Endothelial cell (in vitro differentiated cells): ENCODE measurements around the gene WAC. TPM values are rescaled to one million over a fixed set of nuclear protein-coding genes. Genes with fewer than 3 reads are reported as not detected.
"Not testable (repeated sequence)": the region's sequence is repeated elsewhere in the genome, so short reads cannot be mapped to it uniquely, and the experiment has no call there.

Source experiments
- DNase-seq: peaks from one replicate; pipeline ENCODE4 v3.0.0; 2021; ENCODE audit warnings: low spot score
- H3K27ac Mint-ChIP-seq: one replicate; pipeline ENCODE4 v1.8.0; 2021; ENCODE audit warnings: mixed read lengths, inconsistent platforms; ENCODE audit not compliant: unreplicated experiment
- H3K27me3 Mint-ChIP-seq: one replicate; pipeline ENCODE4 v1.8.0; 2021; ENCODE audit warnings: mild to moderate bottlenecking, moderate library complexity, mixed read lengths, inconsistent platforms; ENCODE audit not compliant: unreplicated experiment
- H3K36me3 Mint-ChIP-seq: one replicate; pipeline ENCODE4 v1.8.0; 2021; ENCODE audit warnings: mild to moderate bottlenecking, low read depth, mixed read lengths, inconsistent platforms; ENCODE audit not compliant: unreplicated experiment
- H3K4me1 Mint-ChIP-seq: one replicate; pipeline ENCODE4 v1.8.0; 2021; ENCODE audit warnings: mild to moderate bottlenecking, mixed read lengths, inconsistent platforms; ENCODE audit not compliant: unreplicated experiment
- H3K4me3 Mint-ChIP-seq: one replicate; pipeline ENCODE4 v1.8.0; 2021; ENCODE audit warnings: mild to moderate bottlenecking, mixed read lengths, inconsistent platforms; ENCODE audit not compliant: unreplicated experiment
- H3K9me3 Mint-ChIP-seq: one replicate; pipeline ENCODE4 v1.8.0; 2021; ENCODE audit warnings: mixed read lengths, inconsistent platforms; ENCODE audit not compliant: unreplicated experiment
- CTCF ChIP-seq: fragments of 200-600 bp; sonication (generic); IDR thresholded peaks from one replicate; pipeline ENCODE4 v1.5.0; 2021; ENCODE audit warnings: antibody characterized with exemption; ENCODE audit not compliant: unreplicated experiment
- total RNA-seq: library from RNA; stranded (reverse); fragmentation: NEBNext Ultra II Directional; extraction: Animal tissue kit (Norgen Biotek cat#: 25700); gene quantifications from one replicate; pipeline ENCODE4 v1.2.1, GENCODE V29; 2021; ENCODE audit not compliant: unreplicated experiment

The WAC gene
- total RNA-seq, 1 donor from 2014 or later: 122 TPM

- Mint-ChIP-seq H3K4me3 (no peak overlapping the region), H3K36me3 (peaks cover 5% of the 10 kb centered on the region), H3K27me3 (peaks cover 2% of the 10 kb centered on the region), H3K9me3 (no peaks in the 10 kb centered on the region), H3K27ac (no peak overlapping the region), H3K4me1 (no peaks in the 10 kb centered on the region)
- TF ChIP-seq CTCF: no peak
- no peak for DNase-seq
These were observed 71.9 kb downstream of the WAC start for GRCh38 chr10:28604567-28605536.

GRCh38 chr10:28606568-28606967 lies 73.7 kb downstream of the WAC start:
- Mint-ChIP-seq H3K4me1 (no peaks in the 10 kb centered on the region), H3K27me3 (peaks cover 3% of the 10 kb centered on the region), H3K4me3 (no peak overlapping the region), H3K9me3 (no peaks in the 10 kb centered on the region), H3K36me3 (peaks cover 16% of the 10 kb centered on the region), H3K27ac (no peak overlapping the region)
- no peak for DNase-seq
- TF ChIP-seq CTCF: no peak

- not testable (repeated sequence) for DNase-seq, H3K27ac Mint-ChIP-seq, H3K4me1 Mint-ChIP-seq, H3K4me3 Mint-ChIP-seq, H3K9me3 Mint-ChIP-seq, H3K27me3 Mint-ChIP-seq
- peaks cover 35% of the 10 kb centered on the region for H3K36me3 Mint-ChIP-seq
These were observed 76.7 kb downstream of the WAC start for GRCh38 chr10:28609636-28610035.

- Mint-ChIP-seq H3K27ac (no peak overlapping the region), H3K9me3 (no peaks in the 10 kb centered on the region), H3K36me3 (peaks cover 40% of the 10 kb centered on the region), H3K4me1 (no peaks in the 10 kb centered on the region), H3K4me3 (peak overlapping the region; percentile 29), H3K27me3 (peaks cover 3% of the 10 kb centered on the region)
- no peak for TF ChIP-seq CTCF
- DNase-seq: no peak
These were observed 80.0 kb downstream of the WAC start for GRCh38 chr10:28612877-28613276.

GRCh38 chr10:28616514-28616913 lies 83.6 kb downstream of the WAC start:
- H3K9me3 Mint-ChIP-seq: no peaks in the 10 kb centered on the region
- peaks cover 25% of the 10 kb centered on the region for H3K36me3 Mint-ChIP-seq
- peaks cover 5% of the 10 kb centered on the region for H3K4me1 Mint-ChIP-seq
- H3K4me3 Mint-ChIP-seq: no peak overlapping the region
- TF ChIP-seq CTCF: no peak
- H3K27ac Mint-ChIP-seq: no peak overlapping the region
- peaks cover 1% of the 10 kb centered on the region for H3K27me3 Mint-ChIP-seq
- DNase-seq: no peak
